Activated T-helper 9 cell treated with anti-CD3 and anti-CD28 coated beads, Interleukin-2, amount 50 U/mL, for 16 hours (primary cell): Measurements from ENCODE around the gene PFDN6.
"Not testable (repeated sequence)": the region's sequence is repeated elsewhere in the genome, so short reads cannot be mapped to it uniquely, and the experiment has no call there.

ENCODE experiments used
- DNase-seq: peaks from one replicate; pipeline ENCODE4 v3.0.0-alpha.2; 2020; ENCODE audit warnings: low read depth

The PFDN6 gene

DNA sequence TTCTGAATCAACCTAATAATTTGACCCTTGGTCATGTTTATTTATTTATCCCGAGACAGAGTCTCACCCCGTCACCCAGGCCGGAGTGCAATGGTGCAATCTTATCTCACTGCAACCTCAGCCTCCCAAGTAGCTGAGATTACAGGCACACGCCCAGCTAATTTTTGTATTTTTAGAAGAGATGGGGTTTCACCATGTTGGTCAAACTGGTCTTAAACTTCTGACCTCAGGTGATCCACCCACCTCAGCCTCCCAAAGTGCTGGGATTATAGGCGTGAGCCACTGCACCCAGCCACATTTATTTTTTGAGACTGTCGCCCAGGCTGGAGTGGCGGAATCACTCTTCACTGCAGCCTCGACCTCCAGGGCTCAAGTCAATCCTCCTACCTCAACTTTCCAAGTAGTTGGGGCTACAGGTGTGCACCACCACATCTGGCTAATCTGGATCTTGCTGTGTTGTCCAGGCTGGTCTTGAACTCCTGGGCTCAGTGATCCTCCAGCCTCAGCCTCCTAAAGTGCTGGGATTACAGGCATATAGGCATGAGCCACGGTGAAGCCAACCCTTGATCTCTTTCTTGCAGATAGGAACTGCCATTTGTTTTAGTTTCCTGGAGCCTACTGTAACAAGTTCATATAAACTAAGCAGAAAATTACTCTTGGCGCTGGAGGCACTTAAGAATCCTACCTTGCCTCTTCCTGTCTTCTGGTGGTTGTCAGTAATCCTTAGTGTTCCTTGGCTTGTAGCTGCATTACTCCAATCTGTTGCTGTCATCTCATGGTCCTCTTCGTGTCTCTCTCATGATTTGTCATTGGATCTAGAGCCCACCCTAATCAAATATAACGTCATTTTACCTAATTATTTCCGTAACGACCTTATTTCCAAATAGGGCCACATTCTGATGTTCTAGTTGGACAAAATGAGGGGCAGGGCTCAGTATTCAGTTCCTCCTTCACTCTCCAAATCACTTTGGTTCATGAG, 15.2 kb upstream of the PFDN6 start:
- DNase-seq: no peak

DNA sequence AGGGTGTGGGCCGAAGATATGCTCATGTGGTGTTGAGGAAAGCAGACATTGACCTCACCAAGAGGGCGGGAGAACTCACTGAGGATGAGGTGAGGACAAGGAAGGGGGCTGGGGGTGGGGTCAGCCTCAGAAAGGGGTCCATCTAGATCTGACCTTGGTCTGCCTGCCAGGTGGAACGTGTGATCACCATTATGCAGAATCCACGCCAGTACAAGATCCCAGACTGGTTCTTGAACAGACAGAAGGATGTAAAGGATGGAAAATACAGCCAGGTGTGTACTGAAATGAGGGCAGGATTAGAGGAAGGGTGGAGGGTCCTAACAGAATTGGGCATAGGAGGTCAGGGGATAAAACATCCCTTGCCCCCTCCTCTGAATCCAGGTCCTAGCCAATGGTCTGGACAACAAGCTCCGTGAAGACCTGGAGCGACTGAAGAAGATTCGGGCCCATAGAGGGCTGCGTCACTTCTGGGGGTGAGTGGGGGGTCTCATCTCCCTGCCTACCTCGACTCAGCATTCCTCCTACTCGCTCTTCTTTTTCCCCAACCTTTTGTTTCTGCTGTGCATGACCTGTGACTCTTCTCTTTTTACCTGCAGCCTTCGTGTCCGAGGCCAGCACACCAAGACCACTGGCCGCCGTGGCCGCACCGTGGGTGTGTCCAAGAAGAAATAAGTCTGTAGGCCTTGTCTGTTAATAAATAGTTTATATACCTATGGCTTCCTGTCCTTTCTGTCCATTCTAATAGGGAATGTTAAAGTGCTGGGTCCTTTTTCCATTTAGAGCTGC, 13.4 kb upstream of the PFDN6 start:
- DNase-seq: not testable (repeated sequence)

DNA sequence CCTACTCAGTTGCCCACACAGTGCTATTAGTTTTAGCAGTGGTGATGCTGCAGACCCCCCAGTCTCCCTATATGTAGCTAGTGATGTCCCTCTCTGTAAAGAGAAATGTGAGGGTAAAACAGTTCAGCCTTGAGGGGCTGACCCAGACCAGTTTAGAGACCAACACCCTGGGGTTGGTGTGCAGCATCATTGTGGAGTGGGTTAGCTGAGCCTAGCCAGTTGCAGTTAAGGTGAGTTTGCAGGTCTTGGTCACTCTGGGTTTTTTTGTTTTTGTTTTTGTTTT, 12.9 kb upstream of the PFDN6 start:
- DNase-seq: no peak

DNA sequence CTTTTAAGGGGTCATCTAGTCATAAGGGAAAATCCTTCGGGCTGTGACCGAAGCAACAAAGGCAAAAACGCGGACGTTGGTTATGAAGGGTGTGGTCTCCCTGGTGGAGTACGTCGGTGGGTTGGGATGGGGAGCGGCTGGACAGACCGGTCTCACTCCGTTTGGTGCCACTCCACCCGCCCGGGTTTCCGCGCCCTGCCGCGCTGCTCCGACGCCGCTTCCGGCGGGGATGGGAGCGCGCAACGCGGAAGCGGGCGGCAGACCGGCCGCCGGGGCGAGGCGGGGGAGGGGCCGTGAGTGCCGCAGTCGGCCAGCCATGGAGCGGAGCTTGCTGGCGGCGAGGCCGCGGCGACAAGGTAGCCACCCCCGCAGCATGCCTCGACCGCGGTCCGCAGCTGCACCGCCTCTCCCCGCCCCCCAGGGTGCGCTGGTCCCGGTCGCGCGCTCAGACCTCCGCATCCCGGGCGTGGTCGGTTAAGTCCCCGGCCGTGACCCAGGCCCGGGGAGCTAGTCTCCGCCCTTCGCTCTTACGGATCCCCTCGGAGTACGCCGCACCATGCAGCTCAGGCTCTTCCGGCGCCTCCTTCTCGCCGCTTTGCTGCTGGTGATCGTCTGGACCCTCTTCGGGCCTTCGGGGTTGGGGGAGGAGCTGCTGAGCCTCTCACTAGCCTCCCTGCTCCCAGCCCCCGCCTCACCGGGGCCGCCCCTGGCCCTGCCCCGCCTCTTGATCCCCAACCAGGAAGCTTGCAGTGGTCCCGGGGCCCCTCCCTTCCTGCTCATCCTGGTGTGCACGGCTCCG, 12.3 kb upstream of the PFDN6 start, which contains the start of gene B3GALT4:
Gene B3GALT4, plus strand, starts transcription at position 260 of the 799 bp plus-strand sequence. Its CDS starts 297 bp downstream, at position 557.
- DNase-seq: peak; percentile 62

DNA sequence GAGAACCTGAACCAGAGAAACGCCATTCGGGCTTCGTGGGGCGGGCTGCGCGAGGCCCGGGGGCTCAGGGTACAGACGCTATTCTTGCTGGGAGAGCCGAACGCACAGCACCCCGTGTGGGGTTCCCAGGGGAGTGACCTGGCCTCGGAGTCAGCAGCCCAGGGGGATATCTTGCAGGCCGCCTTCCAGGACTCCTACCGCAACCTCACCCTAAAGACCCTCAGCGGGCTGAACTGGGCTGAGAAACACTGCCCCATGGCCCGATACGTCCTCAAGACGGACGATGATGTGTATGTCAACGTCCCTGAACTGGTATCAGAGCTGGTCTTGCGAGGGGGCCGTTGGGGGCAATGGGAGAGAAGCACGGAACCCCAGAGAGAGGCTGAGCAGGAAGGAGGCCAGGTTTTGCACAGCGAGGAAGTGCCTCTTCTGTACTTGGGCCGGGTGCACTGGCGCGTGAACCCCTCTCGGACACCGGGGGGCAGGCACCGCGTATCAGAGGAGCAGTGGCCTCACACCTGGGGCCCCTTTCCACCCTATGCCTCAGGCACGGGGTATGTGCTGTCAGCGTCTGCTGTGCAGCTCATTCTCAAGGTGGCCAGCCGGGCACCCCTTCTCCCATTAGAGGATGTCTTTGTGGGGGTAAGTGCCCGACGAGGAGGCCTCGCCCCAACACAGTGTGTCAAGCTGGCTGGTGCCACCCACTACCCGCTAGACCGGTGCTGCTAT, 11.6 kb upstream of the PFDN6 start:
- no peak for DNase-seq

DNA sequence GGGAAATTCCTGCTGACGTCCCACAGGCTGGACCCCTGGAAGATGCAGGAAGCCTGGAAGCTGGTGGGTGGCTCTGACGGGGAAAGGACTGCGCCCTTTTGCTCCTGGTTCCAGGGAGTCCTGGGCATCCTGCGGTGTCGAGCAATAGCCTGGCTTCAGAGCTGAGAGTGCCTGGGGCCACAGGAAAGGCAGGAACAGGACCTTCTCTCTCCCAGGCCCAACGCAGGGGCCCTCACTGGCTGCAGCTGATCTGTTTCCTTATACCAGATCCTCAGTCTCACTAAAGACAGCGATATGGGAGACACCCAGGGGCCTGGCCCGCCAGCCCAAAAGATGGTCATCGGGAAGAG, 11.0 kb upstream of the PFDN6 start:
- no peak for DNase-seq

DNA sequence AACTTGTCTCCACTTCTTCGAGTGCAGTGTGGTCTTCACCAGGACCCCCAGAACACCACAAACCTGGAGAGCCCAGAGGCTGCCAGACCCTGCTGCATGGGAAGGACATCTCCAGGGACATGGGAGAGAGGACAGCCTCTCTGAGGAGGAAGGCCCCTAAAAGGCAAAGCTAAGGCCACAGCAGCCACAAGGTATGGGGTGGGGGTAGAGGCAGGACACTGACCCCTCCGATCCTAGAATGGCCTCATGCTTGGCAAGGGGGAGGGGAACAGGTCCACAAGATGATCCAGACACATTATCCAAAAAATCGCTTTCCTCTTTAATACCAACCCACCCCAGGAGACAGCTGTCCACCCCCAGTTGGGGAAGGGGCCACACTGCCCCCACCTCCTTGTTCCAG, 10.6 kb upstream of the PFDN6 start:
- no peak for DNase-seq

DNA sequence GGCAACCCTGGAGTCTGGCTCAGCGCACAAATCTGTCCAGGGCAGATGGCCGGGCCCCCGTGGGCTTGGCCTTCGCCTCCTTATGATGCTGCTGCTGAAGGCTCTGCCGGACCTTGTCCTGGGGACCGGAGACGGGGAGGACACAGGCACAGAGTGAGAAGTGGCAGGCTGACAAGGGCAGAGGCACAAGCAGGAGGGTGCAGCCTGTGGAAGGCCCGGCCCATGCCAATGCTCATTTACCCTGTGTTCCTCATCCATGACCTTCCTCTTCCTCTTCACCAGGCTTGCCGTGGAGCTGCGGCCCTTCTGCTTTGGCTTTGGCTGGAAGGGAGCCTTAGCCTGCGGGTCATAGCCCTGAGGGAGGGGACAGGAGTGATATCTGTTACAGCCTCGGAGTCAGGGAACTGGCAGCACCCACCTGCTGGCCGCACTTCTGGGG, 10.1 kb upstream of the PFDN6 start:
- no peak for DNase-seq

DNA sequence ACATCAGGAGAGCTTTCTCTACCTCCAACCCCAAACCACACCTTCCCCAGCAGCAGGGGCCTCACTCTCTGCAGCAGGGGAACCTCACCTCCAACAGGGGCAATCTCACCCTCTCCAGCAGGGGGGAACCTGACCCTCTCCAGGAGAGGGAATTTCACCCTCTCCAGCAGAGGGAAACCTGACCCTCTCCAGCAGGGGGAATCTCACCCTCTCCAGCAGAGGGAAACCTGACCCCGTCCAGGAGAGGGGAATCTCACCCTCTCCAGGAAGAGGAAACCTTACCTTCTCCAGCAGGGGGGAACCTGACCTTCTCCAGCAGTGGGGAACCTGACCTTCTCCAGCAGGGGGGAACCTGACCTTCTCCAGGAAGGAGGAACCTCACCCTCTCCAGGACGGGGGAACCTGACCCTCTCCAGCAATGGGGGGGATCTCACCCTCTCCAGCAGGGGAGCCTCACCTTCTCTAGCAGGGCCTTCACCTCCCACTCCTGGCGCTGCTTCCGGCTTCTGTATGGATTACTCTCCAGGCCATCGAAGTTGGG, 9.4 kb upstream of the PFDN6 start:
- no peak for DNase-seq

DNA sequence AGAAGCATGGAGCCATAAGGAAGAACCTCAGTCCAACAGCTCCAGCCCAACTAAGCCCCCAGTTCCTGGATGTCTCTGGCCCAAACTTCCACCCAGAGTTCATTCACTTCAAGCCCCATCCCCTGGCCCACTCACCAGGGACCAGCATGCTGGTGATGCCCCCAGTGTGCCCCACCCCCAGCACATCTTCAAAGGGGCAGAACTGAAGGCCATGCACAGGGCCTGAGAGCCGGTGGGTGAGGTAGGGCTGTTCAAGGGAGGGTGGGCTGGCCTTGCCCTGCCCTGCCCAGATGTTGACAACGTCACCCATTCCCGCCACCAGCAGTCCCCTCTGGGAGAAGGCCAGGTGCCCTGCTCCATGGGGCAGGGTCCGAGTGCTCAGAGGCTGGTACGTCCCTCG, 8.9 kb upstream of the PFDN6 start:
- no peak for DNase-seq

DNA sequence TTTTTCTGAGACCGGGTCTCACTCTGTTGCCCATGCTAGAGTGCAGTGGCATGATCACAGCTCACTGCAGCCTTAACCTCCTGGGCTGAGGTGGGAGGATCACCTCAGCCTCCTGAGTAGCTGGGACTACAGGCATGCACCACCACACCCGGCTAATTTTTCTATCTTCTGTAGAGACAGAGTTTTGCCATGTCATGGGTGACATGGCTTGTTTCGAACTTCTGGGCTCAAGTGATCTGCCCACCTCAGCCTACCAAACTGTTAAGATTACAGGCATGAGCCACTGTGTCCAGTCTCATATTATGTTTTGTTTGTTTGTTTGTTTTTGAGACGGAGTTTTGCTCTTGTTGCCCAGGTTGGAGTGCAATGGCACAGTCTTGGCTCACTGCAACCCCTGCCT, 4.2 kb upstream of the PFDN6 start:
- DNase-seq: not testable (repeated sequence)

DNA sequence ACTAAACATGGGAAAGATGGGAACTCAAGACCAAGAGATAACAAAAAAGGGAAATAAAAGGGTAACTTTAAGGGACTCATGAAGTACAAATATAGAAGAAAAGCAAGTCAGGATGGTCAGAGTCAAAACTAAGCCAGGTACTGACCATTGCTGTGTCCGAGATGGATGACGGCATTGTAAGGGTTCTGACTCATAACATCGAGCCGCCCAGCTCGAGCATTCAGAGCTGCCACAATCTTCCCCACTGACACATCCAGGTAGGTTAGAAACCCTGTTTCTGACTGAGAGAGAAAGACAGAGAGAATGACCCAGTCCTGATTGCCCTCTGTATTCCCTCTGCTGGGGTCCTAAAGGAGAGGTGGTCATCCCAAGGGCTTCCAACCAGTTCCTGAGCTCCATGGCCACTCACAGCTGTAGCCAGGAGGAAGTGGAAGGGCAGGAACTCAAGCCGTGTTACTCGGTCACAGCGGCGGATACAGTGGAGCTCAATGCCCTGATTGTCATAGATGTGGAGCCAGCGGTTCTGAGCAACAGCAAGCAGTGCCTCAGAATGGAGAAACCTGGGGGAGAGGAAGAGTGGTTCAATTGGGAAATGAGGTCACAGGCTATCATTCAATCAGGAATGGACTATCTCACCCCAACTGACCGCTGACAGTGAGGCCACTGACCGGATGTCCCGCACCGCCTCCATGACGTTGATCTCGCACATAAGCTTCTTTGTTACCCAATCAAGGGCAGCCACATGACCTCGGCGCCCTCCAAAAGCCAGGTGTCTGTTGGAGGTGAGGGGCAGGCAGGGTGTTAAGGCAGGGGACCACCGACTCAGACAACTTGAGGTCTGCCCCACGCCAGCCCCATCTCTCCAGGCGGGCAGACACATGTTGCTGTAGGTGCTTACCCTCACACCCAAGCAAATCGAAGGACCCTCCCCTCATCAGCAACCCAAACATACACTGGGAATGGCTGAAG, 2.2 kb upstream of the PFDN6 start:
- DNase-seq: no peak

DNA sequence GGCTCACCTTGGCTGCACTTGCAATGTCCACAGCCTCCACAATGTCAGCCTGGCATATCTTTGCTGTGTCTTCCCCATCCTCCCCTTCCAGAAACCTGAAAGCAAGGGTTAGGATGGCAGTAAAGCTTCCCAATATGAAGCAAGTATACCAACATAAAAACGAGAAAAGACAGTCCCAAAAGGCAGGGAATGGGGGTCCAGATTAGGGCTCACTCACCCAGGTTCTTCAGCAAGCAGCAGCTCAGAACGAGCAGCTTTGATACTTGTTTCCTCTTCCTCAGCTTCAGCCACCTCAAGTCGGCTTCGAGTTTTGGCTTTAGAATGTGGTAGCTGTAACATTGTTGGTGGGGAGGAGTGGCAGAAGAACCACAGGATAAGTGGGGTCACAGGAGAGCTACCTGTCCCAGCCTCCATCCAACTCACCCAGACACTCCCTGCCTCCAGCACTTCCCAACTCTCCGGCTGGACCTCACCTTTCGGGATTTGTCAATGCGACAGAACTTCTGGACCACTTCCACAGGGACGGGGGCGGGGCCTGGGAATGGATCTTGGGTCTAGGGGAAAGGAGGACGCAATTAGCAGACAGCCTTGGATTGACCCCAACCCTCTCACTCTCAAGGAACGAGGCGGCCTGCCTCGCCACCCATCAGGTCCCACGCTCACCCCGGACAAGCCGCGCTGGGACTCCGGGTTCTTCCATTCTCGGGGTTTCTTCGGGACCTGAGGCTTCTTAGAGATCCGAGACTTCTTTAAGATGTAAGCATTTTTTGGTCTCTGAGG, 1.1 kb upstream of the PFDN6 start:
- DNase-seq: no peak

DNA sequence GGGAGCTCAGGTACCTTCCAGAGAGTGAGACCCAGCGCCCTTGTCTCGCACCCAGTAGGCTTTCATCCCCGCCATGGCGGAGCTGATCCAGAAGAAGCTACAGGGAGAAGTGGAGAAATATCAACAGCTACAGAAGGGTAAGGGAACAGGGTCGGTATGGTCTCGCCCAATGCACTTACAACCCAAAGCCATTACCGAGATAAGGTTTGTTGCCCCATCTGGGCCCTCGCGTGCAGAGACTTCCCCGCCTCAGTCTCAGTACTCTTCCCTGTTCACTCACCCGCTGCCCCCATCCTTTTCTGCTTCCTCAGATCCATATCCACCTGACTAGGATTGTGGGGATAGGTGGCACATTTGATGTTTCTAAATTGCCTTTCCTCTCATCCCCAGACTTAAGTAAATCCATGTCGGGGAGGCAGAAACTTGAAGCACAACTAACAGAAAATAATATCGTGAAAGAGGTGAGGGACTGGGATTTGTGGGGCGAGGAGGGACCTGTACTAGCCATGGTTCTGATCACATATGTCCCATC, 449 bp downstream of the PFDN6 start:
- no peak for DNase-seq

DNA sequence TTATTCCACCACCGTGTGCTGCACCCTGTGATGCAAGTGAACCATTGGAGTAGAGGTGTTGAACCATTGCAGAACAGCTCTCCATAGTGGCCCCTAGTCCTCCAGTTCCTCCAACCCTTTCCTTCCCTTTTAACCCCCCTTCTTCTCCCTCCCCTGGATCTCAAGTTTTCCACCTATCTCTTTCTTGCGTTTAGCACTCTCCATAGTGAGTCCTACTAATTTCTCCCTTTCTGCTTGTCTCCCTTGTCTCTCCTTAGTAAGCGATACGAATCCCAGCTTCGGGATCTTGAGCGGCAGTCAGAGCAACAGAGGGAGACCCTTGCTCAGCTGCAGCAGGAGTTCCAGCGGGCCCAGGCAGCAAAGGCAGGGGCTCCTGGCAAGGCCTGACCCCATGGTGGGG, 1.1 kb downstream of the PFDN6 start:
- DNase-seq: no peak

DNA sequence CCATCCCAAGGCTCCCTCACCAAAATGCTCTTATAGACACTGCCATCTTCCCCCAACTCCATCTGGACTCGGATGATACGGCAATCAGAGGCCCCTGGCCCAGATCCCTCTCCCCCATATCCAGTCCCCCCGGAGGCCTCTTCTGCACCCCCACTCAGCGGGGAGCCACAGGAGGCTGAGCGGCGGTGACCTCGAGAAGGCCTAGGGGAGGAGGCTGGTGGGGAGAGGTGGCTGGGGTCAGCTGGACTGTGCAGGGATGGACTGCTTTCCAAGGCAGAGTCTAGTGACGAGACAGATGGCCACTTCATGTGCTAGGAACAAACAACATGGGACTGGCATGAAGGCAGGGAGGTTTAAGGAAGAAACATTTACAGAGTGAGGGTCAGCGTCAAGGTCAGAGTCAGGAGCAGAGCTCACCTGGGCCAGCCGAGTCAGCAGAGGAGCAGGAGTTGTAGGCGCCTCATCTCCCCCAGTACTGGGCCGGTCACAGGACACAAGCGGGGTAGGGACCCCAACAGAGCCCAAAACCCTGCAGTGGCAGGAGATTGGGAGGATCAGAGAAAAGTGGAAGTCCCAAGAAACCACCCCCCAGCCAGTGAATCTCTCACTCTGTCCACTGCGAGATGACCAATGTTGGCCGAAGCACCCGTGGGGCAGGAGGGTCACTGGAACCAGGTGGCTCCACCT, 3.7 kb downstream of the PFDN6 start:
- DNase-seq: no peak

DNA sequence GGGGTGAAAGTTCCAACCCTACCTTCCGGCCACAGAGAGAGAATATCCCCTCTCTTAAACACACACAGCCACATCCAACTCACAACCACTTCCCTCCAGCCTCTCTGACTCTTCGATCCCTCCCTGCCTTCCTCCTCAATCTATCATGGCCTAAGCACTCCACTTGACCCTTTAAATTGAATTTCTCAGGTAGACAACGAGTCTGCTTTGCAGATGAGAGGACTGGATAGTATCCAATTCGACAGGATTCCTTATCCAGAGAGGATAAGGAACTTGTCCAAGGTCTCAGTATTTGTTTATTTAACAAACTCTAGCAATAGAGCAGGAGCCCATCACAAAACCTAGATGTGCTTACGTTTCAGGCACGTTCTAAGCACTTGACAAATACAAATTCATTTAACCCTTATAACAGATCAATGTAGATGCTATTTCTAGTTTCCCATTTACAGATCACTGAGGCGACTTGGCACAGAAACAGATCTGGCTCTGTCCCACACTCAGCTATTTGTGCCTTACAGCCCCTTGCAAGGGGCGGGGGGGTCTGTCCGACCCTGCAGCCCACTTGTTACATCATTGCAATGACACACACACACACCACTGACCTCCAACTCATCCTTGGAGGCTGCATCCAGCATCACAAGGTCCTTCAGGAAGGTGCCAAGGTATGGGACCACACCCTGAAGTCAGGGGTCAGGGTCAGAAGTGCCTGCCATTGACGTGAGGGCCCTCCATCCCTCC, 4.9 kb downstream of the PFDN6 start:
- DNase-seq: no peak
